GM21825 (cell line): ENCODE results near the gene SLIT3.

Source experiments
- ATAC-seq: cut with Tn5 transposase; IDR thresholded peaks from one replicate; pipeline ENCODE4 v1.9.1; 2021; ENCODE audit warnings: mild to moderate bottlenecking, moderate library complexity; ENCODE audit not compliant: unreplicated experiment

The SLIT3 gene

DNA sequence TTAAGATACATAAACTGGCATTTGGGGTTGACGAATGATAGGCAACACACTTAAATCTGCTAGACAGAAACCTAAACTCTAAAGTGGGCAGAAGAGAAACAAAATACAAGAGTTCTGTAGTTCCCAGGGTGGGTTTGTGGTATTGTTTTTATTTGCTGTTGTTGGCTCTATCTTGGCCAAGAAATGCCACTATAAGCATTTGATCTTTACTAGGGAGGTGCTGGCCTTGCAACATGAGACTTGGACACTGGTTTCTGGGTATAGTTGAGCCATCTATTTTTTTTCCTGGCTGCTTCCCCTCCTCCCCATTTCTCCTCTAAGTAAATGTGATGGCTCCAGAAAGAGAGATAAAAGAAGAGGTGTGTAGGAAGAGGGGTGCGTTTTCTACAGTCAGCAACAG is 251.2 kb downstream of the SLIT3 start:
- no peak for ATAC-seq

DNA sequence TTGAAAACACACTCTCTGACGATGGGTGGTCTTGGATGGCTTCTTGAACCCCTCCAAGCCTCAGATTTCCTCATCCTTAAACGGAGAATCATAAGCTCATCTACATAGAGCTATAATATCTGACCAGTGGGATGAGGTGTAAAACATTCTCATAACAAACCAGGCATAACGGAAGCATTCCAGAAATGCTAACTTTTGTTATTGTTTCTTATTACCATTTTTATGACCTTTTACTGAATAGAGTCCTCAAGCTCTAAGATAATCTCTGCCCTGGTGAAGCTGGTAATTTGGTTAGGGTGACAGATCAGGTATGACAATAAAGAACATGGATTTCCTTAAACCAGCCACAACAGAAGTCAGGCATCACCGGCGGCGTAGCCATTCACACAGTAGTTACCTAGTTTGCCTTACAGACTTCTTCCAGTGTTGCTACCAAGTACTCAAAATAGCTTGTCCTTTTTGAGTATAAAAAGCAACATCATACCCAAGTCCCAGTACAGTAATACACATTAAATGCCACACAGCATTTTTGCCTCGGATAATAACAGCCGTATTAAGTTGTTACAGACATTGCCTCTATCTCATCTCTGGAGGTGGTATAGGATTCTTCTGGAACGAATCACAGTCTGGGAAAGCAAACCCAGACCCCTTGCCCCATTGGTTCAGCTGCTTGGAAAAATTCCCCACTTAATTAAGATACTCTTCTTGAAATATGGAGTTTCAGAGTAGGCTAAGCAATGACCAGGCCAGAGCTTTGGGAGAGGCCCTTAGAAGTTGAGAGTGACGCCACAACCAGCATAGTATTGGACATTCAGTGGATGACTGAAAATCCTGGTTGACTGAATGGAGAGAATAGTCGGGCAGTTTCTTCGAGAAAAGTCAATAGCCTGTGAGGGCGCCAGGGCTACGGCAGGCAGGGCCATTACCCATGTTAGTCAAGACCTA is 252.5 kb downstream of the SLIT3 start:
- ATAC-seq = no peak

DNA sequence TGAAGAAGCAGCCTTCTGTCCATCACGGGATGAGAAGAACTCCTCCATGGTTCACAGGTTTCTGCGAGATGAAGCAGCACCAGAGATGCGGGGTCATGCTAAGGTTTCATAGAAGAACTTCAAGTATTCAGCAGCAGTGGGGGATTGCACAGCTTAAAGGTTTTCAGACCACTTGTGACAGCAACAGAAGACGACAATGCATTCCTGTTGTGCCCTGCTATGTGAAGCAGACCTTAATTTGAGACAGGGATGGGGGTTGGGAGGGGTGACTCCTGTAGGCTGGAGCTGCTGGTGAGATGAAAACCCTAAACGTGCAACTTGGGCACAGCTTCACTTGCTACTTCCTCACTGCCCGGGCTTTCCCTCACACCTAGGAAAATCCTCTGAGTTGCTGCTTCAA is 256.0 kb downstream of the SLIT3 start:
- no peak for ATAC-seq

DNA sequence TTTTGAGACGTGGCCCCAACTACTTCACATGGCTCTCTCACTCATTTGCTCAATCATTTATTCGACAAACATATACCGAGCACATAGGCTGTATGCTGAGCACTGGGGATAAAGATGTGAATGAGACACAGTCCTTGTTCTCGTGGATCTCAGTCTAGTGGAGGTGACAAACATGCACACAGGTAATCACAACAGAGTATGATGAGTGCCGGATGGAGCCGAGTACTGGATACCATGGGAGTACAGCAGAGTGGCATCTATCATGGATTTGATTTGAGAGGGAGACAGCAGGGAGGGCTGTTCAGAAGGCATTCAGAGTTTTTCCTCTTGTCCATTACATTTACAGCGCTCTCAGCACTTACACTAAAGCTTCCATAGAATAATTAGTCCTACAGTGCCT is 259.8 kb downstream of the SLIT3 start:
- no peak for ATAC-seq

DNA sequence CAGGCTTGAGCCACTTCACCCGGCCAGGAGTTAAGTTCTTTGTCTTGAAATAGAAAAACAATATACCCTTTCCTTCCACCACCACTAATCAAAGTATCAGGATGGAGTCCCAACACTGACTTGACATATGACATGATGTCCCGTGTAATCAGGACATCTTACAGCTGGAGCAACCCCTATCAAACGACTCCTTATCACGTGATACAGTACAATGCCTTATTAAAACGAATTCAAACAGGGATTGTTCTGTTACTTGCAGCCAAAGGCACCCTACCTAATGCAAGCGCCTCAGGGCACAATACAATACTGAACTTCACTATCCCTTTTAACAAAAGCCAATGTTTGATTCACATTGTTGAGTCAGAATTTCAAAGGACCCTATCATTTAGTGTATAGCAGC is 261.3 kb downstream of the SLIT3 start:
- no peak for ATAC-seq

DNA sequence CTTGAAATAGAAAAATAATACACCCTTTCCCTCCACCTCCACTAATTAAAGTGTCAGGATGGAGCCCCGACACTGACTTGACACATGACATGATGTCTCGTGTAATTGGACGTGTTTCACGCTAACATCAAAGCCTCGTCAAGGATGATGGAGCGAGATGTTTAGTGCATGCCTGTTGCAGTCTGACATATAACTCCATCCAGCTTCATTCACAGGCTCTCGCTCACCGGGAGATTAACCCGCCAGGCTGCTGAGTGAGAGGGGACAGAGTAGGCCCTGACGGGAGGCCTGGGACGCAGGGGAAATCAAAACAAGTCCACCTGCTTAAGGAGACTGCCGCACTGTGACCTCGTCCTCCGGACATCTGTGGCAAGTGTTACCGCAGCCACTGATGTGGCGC is 263.5 kb downstream of the SLIT3 start:
- no peak for ATAC-seq

DNA sequence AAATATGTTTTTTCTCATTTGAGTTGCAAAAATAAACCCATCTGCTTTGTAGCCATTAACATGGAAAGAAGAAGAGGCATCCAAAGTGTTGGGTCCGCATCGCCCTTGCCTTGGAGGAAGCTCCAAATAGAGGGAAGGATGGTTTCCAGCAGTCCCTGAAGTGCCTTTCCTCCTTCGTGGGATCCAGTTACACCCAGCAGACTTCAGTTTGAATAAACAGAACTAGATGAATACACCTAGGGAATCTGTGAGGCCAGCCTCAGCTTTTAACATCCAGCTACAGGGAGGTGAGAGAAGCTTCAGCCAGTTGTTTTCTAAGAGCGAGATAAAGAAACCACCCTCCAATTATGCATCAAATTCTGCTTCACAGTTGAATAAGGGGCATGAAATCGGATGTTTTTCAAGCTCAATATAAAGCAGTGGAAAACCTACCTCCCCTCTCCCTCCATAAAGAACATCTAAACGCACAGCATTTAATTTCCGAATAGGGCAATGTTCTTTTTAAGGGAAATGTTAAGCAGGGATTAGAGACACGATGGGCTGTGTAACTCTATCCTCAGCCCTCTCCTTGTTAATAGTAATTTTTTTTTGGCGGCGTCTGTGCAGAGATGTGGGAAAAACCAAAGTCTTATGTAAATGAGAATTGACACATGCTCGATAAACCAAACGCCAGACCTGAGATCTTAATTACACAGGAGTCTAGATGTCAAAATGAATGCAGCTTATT is 264.7 kb downstream of the SLIT3 start:
- ATAC-seq = no peak

DNA sequence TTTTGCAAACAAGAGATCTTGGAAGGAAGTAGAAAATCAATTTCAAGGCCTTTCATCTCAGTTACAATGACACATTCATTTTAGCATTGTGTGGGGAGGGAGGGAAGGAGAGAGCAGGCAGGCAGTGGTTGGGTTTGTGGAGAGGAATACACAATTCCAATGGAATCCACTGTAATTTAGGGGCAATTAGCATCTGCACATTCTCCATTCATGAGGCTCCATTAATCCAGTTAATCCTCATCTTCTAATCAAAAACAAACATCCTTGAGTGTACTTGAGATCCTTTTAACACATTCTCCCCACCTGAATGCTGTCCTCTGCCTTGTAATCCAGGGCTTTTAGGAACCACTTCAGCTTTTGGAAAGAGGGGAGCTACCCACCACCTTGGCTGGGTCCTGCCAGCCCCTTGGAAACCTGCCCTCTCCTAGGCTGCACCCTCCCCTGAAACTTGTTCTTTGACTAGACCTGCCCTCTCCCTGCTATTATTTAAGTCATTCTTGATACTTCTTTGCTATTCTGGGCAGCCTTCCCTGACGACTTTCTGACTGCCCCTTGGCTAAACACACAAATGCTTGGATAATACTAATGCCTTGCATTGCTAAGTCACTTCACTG is 271.2 kb downstream of the SLIT3 start:
- ATAC-seq = no peak

DNA sequence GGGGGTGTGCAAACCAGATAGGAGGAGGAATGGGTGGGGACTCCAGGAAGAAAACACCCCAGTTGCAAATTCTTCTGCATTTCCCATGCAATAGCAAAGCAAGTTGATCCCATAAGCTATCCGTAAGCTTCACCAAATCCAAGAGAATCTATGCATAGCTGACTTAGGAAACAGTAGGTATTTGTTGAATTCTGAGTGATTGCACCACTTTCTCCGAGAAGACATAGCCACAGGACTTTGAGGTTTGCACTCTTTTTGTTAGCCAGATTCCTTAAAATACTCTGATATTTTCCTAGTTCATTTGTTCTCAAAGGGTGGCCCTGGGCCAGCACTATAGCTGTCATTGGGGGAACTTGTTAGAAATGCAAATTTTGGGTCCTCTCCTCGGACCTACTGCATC is 271.9 kb downstream of the SLIT3 start:
- ATAC-seq = no peak

DNA sequence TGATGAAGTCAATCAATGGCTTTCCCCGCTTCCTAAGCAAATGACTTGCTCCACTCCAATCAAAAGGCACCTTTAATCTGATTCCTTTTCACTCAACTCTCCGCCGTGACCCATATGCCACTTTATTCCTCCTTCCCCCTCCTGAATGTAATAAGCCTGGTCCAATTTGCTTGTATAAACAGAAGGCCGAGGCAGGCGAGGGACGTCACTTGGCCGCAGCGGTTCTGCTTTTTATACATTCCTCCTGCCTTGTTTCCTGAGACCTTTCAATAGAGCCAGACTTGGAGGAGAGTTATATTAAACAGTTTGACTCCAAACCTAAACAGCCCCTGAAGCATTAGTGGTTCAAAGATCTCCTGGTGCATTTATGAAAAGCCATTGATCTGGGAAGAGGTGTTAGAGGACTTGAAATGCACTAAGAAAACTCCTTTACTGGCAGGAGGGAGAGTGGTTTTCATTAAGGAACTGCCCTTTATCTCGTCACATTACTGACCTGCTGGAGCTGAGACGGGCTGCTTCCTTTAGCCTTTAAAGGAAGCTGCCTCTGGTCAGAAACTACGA is 273.4 kb downstream of the SLIT3 start:
- no peak for ATAC-seq

DNA sequence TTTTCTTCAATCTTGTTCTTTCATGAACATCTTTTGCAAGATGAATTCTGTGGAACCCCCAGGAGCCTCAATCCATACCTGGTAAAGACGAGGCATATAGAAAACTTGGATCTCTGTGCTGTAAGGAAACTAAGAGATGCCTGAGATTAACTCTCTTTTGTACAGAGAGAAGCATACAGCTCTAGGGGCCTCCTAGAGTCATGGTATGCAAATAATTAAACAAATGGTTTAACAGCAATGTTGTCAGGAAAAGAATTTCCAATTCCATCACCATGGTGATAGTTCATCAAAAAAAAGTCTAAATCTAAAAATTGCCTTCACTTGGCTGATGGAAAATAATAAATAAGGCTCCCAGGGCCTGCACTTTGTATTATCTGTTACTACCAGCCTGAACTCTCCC is 275.4 kb downstream of the SLIT3 start:
- ATAC-seq = no peak

DNA sequence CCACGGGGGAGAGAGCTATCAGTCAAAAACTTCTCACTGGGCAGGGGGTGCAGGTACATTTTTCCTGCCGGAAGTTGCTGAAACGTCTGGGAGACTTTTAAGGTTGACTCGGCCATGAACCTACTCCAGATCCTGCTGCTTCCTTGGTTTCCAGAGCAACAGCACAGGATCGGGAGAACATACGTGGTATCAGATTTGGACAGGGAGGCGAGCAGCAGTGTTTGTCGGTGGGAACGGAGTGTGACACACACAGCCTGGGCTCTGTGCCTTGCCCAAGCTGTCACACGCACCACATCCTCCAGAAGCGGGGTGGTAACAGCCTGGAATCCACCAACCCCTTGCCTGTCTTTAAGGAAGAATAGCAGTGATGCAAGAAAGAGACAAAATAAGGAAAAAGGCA is 276.5 kb downstream of the SLIT3 start:
- no peak for ATAC-seq

DNA sequence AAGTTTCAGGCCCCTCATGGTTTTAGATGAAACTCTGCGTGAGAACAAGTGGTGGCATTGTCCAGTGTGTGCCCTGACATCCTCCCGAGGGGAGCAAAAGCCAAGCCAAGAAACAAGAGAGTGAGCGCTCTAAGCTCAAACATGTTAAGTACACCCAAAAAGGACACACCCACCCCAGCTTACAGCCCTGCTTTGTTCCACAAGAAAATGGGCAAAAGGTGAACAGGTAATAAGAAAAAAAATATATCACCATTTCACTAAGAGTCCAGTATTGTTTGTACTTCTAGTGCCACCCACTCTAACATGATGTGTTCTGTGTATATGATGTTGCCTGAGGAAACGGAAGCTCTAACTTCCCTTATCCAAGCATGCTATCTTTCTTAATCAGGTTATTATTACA is 278.2 kb downstream of the SLIT3 start:
- no peak for ATAC-seq

DNA sequence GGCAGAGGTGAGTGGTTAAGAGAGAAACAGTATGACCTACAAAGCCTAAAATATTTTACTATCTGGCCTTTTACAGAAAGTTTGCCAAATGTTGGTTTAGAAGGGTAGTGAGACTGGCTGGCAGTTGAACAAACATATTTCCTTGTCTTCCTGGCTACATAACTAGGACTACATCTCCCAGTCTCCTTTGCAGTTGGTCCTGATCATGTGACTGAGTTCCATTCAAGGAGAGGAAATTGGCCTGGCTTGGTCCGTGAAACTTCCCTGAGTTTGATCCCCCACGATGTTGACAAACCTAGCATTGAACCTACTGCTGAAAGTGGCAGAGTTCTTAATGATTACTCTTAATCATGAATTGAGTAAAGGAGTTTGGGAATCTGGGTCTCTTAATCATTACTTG is 280.8 kb downstream of the SLIT3 start:
- no peak for ATAC-seq

DNA sequence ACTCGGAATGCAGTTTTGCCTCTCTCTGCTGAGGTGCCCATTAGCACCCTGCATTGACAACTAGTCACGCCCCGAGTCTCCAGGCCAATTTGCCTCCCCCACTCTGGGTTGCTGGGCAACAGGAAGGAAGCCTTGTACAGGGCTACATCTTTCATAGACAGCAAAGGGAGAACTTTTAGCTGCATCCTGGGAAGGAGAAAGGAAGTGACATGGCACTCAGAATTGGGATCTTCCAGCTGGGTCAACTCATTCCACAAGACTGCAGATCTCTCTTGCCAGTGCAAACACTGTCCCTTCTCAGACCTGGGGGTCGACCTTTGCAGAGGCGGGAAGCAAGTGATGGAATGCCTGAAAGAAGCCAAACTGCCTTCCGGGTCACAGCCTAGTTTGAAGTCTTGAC is 282.0 kb downstream of the SLIT3 start:
- no peak for ATAC-seq

DNA sequence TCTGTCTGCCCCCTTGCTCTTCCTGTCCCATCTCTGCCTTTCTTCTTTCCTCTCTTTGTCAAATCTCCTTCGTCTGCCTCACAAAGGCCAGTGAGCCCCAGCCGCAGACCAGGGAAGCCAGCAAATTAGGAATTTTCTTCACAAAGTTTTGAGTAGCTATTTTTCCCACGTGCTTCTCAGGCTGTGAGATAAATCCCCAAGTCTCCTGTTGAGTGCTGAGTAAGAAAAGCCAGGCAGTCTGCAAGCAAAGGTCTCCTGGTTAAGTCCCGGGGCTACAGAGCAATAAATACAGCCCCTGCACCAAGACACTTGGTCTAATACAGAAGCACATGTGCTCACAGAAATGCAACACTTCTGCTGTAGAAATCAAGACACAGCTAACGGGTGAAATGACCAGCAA is 284.9 kb downstream of the SLIT3 start:
- ATAC-seq = no peak

DNA sequence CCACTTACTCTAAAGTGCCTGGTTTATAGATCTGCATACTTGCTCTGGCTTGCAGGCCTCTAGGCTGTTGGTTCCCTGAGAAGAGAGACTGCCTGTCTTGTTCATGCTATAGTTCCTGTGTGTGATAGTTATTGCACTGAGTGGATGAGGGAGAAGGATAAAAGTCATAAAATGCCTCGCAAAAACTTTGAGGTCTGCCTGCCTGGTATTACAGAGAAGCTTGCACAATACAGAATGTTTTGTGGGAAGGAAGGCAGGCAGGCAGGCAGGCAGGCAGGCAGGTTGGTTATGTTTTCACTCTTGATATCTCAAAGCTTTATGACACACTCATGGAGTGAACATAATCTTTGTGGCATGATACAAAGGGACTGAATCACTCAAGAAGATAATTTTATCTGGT is 287.1 kb downstream of the SLIT3 start:
- ATAC-seq = no peak

DNA sequence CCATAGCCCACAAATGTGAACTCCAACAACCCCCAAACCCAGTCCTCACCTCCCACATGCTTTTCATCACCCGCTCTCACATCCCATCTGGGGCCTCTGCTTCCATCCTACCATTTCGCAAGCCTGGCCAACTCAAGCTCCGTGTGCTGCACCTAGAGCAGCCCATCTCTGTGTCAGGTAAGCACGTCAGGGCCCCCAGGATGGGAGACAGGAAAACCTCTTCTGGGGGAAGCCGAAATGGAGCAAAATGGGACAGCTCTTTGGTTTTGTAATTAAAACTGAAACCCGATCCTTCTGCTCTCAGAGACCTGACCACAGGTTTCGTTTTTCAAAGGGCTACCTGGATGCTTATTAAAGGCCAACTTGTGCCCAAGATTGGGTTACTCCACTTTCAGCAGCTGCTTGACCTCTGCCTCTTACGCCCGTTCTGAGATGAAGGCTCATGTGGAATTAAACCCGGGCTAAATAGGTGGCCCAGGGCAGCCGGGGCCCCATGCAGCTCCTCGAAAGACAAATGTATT is 287.7 kb downstream of the SLIT3 start:
- no peak for ATAC-seq

DNA sequence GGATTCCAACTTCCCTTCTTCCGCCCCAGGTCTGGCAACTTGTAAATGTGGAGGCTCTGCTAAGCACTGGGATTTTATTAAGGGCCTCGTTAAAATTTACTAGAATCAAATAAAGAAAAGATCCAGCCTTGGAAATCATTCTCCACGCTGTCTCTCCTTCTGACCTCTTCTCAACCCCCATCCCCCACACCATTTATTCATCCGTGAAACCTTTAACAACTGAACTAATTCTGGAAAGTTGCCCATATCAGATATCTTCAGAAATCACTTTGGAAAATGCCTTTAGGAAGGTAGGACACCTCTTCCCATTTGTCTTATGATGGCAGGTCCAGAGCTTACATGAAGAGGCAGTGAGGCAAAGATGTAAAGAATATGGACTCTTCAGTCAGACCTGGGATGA is 288.5 kb downstream of the SLIT3 start:
- no peak for ATAC-seq

DNA sequence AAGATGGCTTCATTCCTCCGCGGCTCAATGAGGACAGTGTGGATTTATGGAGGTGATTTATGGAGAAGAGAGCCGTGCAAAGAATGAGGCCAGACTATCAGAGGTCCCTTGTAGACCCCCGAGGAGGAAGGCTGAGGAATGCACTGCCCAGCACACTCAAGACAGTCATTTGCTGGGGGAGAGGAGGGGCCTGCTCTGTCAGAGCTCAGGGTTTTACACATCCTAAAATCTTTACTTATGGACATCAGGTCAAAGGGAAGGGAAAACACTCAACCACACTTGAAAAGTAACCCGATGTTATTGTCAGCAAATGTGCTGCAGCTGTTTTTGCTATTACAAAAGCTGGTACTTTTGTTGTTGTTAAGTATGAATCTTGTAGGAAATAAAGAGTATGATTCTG is 289.5 kb downstream of the SLIT3 start:
- ATAC-seq = no peak

DNA sequence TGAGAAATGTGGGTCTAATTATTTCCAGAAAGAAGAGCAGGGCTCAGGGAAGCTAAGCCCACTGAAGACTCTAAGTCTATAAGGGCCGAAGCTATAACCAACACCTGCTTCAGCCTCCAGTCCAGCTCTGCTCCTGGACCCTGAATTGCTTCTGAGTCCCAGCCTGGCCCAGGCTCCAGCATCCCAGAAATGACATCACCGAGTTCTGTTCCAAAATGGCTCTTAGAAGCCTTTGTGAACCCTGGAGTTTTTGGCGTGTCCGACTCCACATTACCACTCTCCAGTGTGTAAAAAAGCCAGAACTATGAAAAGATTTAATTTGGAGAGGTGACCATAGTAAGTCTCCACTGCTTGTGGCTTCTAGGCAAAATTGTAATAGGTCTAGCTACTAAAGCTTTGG is 289.9 kb downstream of the SLIT3 start:
- no peak for ATAC-seq
